Measurements from ENCODE around the gene SCYGR5. TPM values are rescaled to one million over a fixed set of nuclear protein-coding genes. Genes with fewer than 3 reads are reported as not detected.

SCYGR5 gene
- total RNA-seq, 2 donors from 2014 or later, result not detected

DNA sequence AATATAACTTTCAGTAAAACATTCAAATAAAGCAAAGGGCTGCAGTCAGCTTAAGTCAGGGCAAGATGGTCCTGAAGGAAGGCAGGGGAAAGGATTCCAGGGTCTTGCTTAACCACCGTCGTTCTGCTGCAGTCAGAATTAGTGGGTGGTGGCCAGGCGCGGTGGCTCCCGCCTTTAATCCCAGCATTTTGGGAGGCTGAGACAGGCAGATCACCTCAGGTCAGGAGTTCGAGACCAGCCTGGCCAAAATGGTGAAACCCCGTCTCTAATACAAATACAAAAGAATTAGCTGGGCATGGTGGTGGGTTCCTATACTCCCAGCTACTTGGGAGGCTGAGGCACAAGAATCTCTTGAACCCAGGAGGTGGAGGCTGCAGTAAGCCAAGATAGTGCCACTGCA, 44.4 kb downstream of the SCYGR5 start:
- Histone ChIP-seq H3K27ac (no peak overlapping the region), H3K4me3 (no peak overlapping the region), H3K27me3 (replicated peaks; ENCODE audit: insufficient read depth) (no peaks in the 10 kb centered on the region), H3K36me3 (no peaks in the 10 kb centered on the region), H3K4me1 (ENCODE audit: control insufficient read depth in 1 of 2, low read depth in 2 of 2) (peaks cover 0 to 3% of the 10 kb centered on the region in 2 donors), H3K9me3 (no peaks in the 10 kb centered on the region)
- TF ChIP-seq, protein P1, sequence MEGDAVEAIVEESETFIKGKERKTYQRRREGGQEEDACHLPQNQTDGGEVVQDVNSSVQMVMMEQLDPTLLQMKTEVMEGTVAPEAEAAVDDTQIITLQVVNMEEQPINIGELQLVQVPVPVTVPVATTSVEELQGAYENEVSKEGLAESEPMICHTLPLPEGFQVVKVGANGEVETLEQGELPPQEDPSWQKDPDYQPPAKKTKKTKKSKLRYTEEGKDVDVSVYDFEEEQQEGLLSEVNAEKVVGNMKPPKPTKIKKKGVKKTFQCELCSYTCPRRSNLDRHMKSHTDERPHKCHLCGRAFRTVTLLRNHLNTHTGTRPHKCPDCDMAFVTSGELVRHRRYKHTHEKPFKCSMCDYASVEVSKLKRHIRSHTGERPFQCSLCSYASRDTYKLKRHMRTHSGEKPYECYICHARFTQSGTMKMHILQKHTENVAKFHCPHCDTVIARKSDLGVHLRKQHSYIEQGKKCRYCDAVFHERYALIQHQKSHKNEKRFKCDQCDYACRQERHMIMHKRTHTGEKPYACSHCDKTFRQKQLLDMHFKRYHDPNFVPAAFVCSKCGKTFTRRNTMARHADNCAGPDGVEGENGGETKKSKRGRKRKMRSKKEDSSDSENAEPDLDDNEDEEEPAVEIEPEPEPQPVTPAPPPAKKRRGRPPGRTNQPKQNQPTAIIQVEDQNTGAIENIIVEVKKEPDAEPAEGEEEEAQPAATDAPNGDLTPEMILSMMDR (IDR thresholded peaks at IDR 0.05), result no peak
- no peak for DNase-seq (ENCODE audit: low spot score)
- no peak for ATAC-seq (ENCODE audit: insufficient number of reproducible peaks, low FRiP score, low read depth)

DNA sequence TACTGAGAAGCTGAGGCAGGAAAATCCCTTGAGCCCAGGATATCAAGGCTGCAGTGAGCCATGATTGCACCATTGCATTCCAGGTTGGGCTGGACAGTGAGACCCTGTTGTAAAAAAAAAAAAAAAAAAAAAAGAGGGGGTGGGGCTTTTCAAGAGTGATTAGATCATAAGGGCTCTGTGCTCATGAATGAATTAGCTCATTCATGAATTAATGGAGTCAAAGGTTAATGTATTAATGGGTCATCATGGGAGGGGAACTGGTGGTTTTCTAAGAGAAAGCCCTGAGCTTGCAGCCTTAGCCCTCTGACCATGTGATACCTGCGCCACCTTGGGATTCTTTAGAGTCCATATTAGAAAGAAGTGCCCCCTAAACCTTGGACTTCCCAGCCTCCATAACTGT, 46.7 kb downstream of the SCYGR5 start:
- H3K9me3 ChIP-seq, result no peaks in the 10 kb centered on the region
- peaks cover 2 to 3% of the 10 kb centered on the region in 2 donors for H3K4me1 ChIP-seq (ENCODE audit: control insufficient read depth in 1 of 2, low read depth in 2 of 2)
- no peaks in the 10 kb centered on the region for H3K36me3 ChIP-seq
- H3K27ac ChIP-seq, result no peak overlapping the region
- H3K4me3 ChIP-seq, result no peak overlapping the region
- H3K27me3 ChIP-seq (replicated peaks; ENCODE audit: insufficient read depth), result no peaks in the 10 kb centered on the region
- TF ChIP-seq, protein P1 (IDR thresholded peaks at IDR 0.05), result no peak
- ATAC-seq (ENCODE audit: insufficient number of reproducible peaks, low FRiP score, low read depth), result no peak
- no peak for DNase-seq (ENCODE audit: low spot score)

GRCh38 chr2:227716501-227716900, 49.9 kb downstream of the SCYGR5 start:
- Histone ChIP-seq H3K9me3 (no peaks in the 10 kb centered on the region), H3K4me3 (no peak overlapping the region), H3K36me3 (no peaks in the 10 kb centered on the region), H3K27me3 (replicated peaks; ENCODE audit: insufficient read depth) (no peaks in the 10 kb centered on the region), H3K27ac (no peak overlapping the region), H3K4me1 (ENCODE audit: control insufficient read depth in 1 of 2, low read depth in 2 of 2) (peaks cover 3 to 8% of the 10 kb centered on the region in 2 donors)
- DNase-seq (ENCODE audit: low spot score) (no peak), ATAC-seq (ENCODE audit: insufficient number of reproducible peaks, low FRiP score, low read depth) (no peak)
- TF ChIP-seq, protein P1 (IDR thresholded peaks at IDR 0.05), result no peak

Other genes starting within 250 kb of the SCYGR5 start
- gene AGFG1, start 194.6 kb upstream of the SCYGR5 start, total RNA-seq, result 10 to 100 TPM; 85.9 to 89.4 TPM
- gene SCYGR2, start 67.9 kb upstream of the SCYGR5 start, total RNA-seq, result not detected
- not detected for gene SCYGR3, start 52.0 kb upstream of the SCYGR5 start, total RNA-seq
- not detected for gene SCYGR4, start 49.3 kb upstream of the SCYGR5 start, total RNA-seq
- 1 to 10 TPM; 3.7 to 4.9 TPM for gene SLC19A3, start 51.2 kb downstream of the SCYGR5 start, total RNA-seq
- gene SCYGR6, start 58.0 kb downstream of the SCYGR5 start, total RNA-seq, result not detected
- gene SCYGR7, start 61.5 kb downstream of the SCYGR5 start, total RNA-seq, result not detected
- not detected for gene SCYGR8, start 79.1 kb downstream of the SCYGR5 start, total RNA-seq
- 10 to 100 TPM in 1 of 2 donors, not detected in 1; 12.1 TPM for gene CCL20, start 147.0 kb downstream of the SCYGR5 start, total RNA-seq
- 1 to 10 TPM; 1.1 to 1.2 TPM for gene DAW1, start 204.8 kb downstream of the SCYGR5 start, total RNA-seq

Data from thoracic aorta (tissue), 2 donors.